GM21528 (cell line): ENCODE results near the gene ABO.
"Not testable (repeated sequence)": the region's sequence is repeated elsewhere in the genome, so short reads cannot be mapped to it uniquely, and the experiment has no call there.

Source experiments
- ATAC-seq: cut with Tn5 transposase; IDR thresholded peaks from one replicate; pipeline ENCODE4 v1.9.1; 2021; ENCODE audit warnings: mild to moderate bottlenecking, moderate library complexity; ENCODE audit not compliant: unreplicated experiment, low FRiP score

ABO gene

GRCh38 chr9:133268335-133269056, 6.5 kb downstream of the ABO start:
- ATAC-seq: no peak

GRCh38 chr9:133264235-133264764, 10.7 kb downstream of the ABO start:
- no peak for ATAC-seq

DNA sequence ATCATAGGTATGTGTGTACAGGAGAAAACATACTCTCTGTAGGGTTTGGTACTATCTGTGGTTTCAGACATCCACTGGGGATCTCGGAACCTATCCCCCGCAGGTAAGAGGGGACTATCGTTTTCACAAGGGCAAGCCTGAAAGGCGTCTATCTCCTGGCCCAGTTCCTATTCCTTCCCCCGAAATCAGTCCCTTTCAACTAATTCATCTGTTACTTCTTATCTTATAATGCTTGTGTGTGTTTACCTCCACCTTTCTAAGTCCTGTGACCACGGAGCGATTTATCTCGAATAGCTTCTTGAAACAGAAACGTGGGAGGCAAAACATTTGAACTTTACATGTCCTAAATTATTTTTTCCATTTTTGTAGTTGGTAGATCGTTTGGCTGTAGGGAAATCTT, 11.4 kb downstream of the ABO start:
- ATAC-seq: no peak

- ATAC-seq: no peak
These were observed 12.8 kb downstream of the ABO start for GRCh38 chr9:133262226-133262625.

GRCh38 chr9:133261753-133262120, 13.3 kb downstream of the ABO start:
- ATAC-seq: no peak

DNA sequence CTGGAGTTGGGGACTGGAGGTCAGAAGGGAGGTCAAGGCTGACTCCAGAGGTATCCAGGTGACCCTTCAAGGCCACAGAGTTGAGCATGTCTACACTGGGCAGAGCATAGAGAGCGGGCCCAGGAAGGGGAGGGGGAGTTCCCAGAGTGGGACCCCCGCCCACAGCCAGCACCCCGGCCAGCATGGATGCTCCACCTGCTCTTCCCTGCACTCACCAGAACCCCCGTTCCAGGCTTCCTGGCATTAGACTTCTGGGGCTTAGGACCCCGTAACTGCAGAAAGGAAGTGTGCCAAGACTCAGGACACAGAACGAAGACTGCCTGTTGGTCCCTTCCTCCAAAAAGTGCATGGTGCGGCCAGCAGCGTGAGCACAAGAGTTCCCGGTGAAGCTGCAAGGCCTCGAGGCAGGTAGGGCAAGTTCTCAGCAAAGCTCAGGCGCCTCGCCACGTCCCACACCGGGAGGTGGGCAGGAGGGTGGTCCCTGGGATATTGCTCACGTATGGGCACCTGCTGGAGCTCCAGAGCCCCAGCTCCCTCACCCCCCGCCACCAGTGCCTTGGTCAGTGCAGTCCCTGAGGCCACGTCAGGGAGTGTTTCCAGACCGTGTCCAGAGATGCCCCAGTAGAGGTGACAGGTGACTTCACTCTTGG, 13.8 kb downstream of the ABO start:
- no peak for ATAC-seq

- no peak for ATAC-seq
These were observed 14.5 kb downstream of the ABO start for GRCh38 chr9:133260334-133261102.

- ATAC-seq: no peak
These were observed 16.7 kb downstream of the ABO start for GRCh38 chr9:133258061-133259015.

DNA sequence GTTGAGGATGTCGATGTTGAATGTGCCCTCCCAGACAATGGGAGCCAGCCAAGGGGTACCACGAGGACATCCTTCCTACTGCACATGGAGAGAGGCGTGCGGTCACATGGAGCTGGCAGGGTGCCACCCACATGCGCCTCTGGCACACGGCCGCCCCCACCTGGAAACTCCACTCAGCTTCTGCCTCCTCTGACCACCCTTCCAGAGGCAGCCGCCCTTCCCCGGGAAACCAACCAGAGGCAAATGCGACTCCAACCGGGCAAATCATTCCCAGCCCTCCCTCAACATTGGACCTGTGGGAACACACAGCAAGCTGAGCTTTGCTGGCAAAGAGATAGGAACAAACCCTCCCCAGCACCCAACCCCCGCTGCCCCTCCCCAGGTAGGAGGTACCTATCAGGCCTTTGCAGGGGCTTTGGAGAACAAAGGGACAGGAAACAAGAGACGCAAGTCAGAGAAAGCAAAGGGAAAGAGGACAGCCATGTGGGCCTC, 17.5 kb downstream of the ABO start:
- no peak for ATAC-seq

GRCh38 chr9:133256686-133257091, 18.3 kb downstream of the ABO start:
- no peak for ATAC-seq

DNA sequence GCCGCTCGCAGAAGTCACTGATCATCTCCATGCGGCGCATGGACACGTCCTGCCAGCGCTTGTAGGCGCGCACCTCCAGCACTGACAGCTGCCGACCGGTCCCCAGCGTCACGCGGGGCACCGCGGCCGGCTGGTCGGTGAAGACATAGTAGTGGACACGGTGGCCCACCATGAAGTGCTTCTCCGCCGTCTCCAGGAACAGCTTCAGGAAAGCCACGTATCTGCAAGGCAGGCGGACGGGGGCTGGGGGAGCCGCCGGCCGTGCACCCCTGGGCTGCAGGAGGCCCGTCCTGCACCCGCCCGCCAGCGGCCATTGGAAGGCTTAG, 18.9 kb downstream of the ABO start:
- no peak for ATAC-seq

DNA sequence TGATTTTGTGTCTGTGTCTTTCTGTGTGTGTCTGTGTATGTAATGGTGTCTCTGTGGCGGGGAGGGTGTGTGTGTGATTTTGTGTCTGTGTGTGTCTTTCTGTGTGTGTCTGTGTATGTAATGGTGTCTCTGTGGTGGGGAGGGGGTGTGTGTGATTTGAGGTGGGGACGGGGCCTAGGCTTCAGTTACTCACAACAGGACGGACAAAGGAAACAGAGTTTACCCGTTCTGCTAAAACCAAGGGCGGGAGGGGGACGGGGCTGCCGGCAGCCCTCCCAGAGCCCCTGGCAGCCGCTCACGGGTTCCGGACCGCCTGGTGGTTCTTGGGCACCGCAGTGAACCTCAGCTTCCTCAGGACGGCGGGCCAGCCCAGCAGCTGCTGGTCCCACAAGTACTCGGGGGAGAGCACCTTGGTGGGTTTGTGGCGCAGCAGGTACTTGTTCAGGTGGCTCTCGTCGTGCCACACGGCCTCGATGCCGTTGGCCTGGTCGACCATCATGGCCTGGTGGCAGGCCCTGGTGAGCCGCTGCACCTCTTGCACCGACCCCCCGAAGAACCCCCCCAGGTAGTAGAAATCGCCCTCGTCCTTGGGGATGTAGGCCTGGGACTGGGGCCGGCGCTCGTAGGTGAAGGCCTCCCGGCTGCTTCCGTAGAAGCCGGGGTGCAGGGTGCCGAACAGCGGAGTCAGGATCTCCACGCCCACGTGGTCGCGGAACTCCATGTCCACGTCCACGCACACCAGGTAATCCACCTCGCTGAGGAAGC, 19.4 kb downstream of the ABO start:
- ATAC-seq: no peak

- ATAC-seq: no peak
These were observed 20.5 kb downstream of the ABO start for GRCh38 chr9:133254471-133254870.

- ATAC-seq: no peak
These were observed 21.7 kb downstream of the ABO start for GRCh38 chr9:133253268-133253667.

GRCh38 chr9:133252301-133253020, 22.5 kb downstream of the ABO start:
- no peak for ATAC-seq

- ATAC-seq: no peak
These were observed 23.2 kb downstream of the ABO start for GRCh38 chr9:133251773-133252172.

DNA sequence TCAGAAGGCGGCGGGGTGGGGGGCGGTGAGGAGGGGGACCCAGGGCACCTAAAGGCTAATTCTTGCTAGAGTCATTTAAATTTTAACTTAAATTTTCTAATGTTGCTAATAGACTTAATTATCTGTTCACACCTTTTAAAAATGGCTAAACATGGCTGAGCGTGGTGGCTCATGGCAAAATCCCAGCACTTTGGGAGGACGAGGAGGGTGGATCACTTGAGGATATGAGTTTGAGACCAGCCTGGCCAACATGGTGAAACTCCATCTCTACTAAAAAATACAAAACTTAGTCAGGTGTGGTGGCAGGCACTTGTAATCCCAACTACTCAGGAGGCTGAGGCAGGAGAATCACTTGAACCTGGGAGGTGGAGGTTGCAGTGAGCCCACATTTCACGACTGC, 23.8 kb downstream of the ABO start:
- not testable (repeated sequence) for ATAC-seq

DNA sequence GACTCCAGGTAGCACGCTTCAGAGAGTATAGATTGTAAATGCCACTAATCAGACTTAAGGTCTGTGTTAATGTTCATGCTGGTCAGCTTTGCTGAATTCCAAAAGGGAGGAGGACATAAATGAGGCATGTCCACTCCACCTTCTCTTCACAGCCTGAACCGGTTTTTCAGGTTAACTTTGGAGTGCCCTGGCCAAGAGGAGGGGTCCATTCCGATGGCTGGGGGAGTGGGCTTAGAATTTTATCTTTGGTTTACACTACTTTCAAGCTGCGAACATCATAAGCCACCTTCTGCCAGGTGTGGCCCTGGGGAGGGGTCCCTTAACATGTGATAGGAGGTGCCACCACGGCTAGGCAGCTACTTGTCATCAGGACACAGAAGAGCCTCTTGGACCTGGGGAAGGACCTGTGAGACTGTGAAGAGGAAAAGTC, 24.2 kb downstream of the ABO start:
- ATAC-seq: no peak

- no peak for ATAC-seq
These were observed 25.7 kb downstream of the ABO start for GRCh38 chr9:133249337-133249736.
